ENCODE results near the gene SUFU. TPM values are rescaled to one million over a fixed set of nuclear protein-coding genes. Genes with fewer than 3 reads are reported as not detected.

The SUFU gene
- total and polyA plus RNA-seq, 2 of the 4 experiments (the other 2 are of a cell fraction), result 2.2 to 11.0 TPM

GRCh38 chr10:102553771-102554170 lies 50.0 kb downstream of the SUFU start:
- Histone ChIP-seq H4K5ac (ENCODE audit: low read depth, low read length) (no peak overlapping the region), H3K4me3 (ENCODE audit: insufficient read depth, low read depth, low read length) (no peak overlapping the region), H3K18ac (ENCODE audit: low read depth, low read length) (no peak overlapping the region), H3K56ac (ENCODE audit: extremely low read depth, insufficient read depth, low read length) (no peak overlapping the region), H2BK5ac (ENCODE audit: low read depth, low read length, poor library complexity, severe bottlenecking) (no peak overlapping the region), H3K9ac (ENCODE audit: low read depth, low read length) (no peak overlapping the region), H3K9me1 (ENCODE audit: insufficient read depth, low read length) (peaks cover 12% of the 10 kb centered on the region), H3K4me1 (ENCODE audit: control insufficient read depth, insufficient read depth, low read length) (peaks cover 6% of the 10 kb centered on the region), H2AK5ac (ENCODE audit: low read depth, low read length) (no peak overlapping the region; the same call in 1 of the 2 replicates), H3K36me3 (ENCODE audit: control insufficient read depth, insufficient read depth, low read length) (peaks cover 8% of the 10 kb centered on the region), H2AK9ac (replicated peaks; ENCODE audit: low read depth, low read length, poor library complexity) (no peak overlapping the region), H2AFZ (replicated peaks; ENCODE audit: low read length, poor library complexity) (no peak overlapping the region), H2BK120ac (ENCODE audit: low read depth, low read length) (no peak overlapping the region), H3K14ac (replicated peaks; ENCODE audit: low read depth, low read length) (no peak overlapping the region), H2BK15ac (ENCODE audit: low read depth, low read length) (no peak overlapping the region), H3K79me1 (ENCODE audit: low read depth in 1 of 2, low read length in 2 of 2) (peaks cover 17 to 46% of the 10 kb centered on the region in 2 experiments), H3K4me2 (ENCODE audit: low read depth, low read length) (no peak overlapping the region), H2BK20ac (ENCODE audit: low read depth, low read length) (no peak overlapping the region), H4K20me1 (ENCODE audit: insufficient read depth, low read length) (no peaks in the 10 kb centered on the region), H3K4ac (ENCODE audit: low read depth, low read length) (no peak overlapping the region), H3K27me3 (ENCODE audit: control insufficient read depth, insufficient read depth, low read length) (no peaks in the 10 kb centered on the region), H3K27ac (ENCODE audit: insufficient read depth, low read length) (no peak overlapping the region), H3K23ac (ENCODE audit: low read depth, low read length) (no peak overlapping the region), H3K9me3 (ENCODE audit: control insufficient read depth, insufficient read depth, low read length) (no peaks in the 10 kb centered on the region), H4K8ac (ENCODE audit: low read depth in 2 of 2, low read length in 2 of 2) (no peak overlapping the region), H4K91ac (ENCODE audit: insufficient read depth, low read depth, low read length) (no peak overlapping the region)
- ChIA-PET CTCF (no interaction called here), POLR2A (ENCODE audit: unreplicated experiment) (no interaction called here)
- intact Hi-C loops (cut with micrococcal nuclease), result no loop called here
- no TSS peak for BruUV-seq (replicated peaks)
- ATAC-seq (ENCODE audit: low read depth) (no peak), DNase-seq (no peak)
- in situ Hi-C loops (cut with MboI; ENCODE audit: low sequenced_read_pairs), result no loop called here
- dilution Hi-C loops (cut with HindIII; ENCODE audit: low sequenced_read_pairs, unreplicated experiment), result no loop called here
- TF ChIP-seq NFE2L2 (IDR thresholded peaks at IDR 0.05; ENCODE audit: low read depth, low read length) (no peak), RAD21 (IDR thresholded peaks at IDR 0.05; ENCODE audit: low read length) (no peak), RFX5 (IDR thresholded peaks at IDR 0.05; ENCODE audit: low read depth, low read length) (no peak), MAFK (IDR thresholded peaks at IDR 0.05; ENCODE audit: low read depth, low read length) (no peak), CTCF (conservative IDR thresholded peaks at IDR 0.05; ENCODE audit: low read depth, low read length) (no peak), MXI1 (IDR thresholded peaks at IDR 0.05; ENCODE audit: borderline replicate concordance, low read depth, low read length) (no peak), USF2 (IDR thresholded peaks at IDR 0.05; ENCODE audit: low read depth, low read length) (no peak), ELK1 (IDR thresholded peaks at IDR 0.05; ENCODE audit: borderline replicate concordance, low read depth, low read length) (no peak), RCOR1 (IDR thresholded peaks at IDR 0.05; ENCODE audit: insufficient replicate concordance, low read length) (no peak), SMC3 (IDR thresholded peaks at IDR 0.05; ENCODE audit: low read depth, low read length) (no peak), CEBPB (IDR thresholded peaks at IDR 0.05; ENCODE audit: low read depth, low read length) (no peak), CHD1 (IDR thresholded peaks at IDR 0.05; ENCODE audit: low read depth, low read length) (no peak), FOS (IDR thresholded peaks at IDR 0.05; ENCODE audit: low read depth, low read length) (no peak)
- 100% methylated on average over 1 of the region's 7 CpGs; no CpG with 5 or more reads in 1 of the 2 experiments for WGBS, 2 experiments (ENCODE audit: extremely low coverage in 2 of 2, insufficient read length in 1 of 2)

Measured in IMR-90 (cell line).